Activated CD4-positive, alpha-beta T cell treated with anti-CD3 and anti-CD28 coated beads, Interleukin-2, amount 50 U/mL, for 48 hours (primary cell): Measurements from ENCODE around the gene PSMC6.
A peak's percentile ranks its signal among the peaks of the same experiment; 100 is the strongest.
"Not testable (repeated sequence)": the region's sequence is repeated elsewhere in the genome, so short reads cannot be mapped to it uniquely, and the experiment has no call there.

Experiments used
- DNase-seq, 2 experiments: peaks; one replicate each; pipeline ENCODE4 v3.0.0-alpha.2; 2020

The PSMC6 gene

GRCh38 chr14:52723514-52724359, 16.7 kb downstream of the PSMC6 start:
- DNase-seq, result no peak

DNA sequence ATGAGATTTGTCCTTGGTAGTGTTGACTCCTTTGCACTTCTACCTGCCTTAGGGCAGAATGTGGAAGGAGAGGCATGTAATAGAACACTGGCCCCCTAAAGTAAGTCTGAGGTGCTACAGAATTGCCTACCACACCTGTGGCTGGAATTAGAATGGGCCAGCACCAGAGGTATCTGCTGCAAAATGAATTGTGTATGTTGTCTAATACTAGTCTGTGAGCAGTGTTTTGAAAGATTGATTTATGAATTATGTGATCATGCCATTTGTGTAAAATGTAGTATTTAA, 17.3 kb downstream of the PSMC6 start:
- DNase-seq, result no peak

GRCh38 chr14:52727509-52727908, 20.5 kb downstream of the PSMC6 start:
- DNase-seq, result not testable (repeated sequence)

- not testable (repeated sequence) for DNase-seq
These were observed 22.0 kb downstream of the PSMC6 start for GRCh38 chr14:52729035-52729434.

DNA sequence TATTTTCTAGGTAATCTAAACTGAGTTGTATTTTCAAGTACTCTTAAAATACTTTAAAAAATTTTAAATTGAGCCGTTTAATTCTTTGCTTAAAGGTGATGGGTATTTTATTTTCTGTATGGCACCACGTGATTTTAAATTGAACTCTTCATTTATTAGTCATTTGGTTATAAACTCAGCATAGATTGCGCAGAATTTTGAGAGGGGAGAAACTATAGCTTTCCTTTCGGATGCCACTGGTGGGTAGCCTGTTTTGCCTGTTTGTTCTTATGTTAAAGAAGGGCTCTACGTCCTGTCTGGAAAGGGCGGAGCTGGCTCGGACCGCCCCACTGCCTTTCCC, 22.6 kb downstream of the PSMC6 start:
- no peak for DNase-seq

GRCh38 chr14:52729925-52730708, 23.1 kb downstream of the PSMC6 start, which contains the start of gene STYX:
TSS of gene STYX (plus strand) at chr14:52730166. CDS start at chr14:52730475, 309 bp downstream.
- DNase-seq, result peak; percentile 99

- no peak for DNase-seq
These were observed 23.7 kb downstream of the PSMC6 start for GRCh38 chr14:52730709-52731111.

DNA sequence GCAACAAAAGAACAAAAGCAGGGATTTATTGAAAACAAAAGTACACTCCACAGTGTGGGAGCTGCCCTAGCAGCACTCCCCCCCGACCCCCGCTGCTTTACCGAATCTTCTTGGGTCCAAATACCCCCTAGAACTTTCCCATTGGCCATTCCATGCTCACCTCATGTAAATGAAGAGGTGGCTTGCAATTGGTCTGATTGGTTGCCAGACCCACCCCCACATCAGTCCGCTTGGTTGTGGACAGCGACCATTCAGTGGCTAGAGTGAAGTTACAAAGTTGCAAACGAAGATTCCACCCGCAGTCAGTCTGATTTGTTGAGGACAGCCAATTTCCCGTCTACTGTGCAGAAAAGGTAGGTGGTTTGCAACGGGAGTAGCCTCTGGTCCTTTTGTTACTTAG, 26.8 kb downstream of the PSMC6 start:
- no peak for DNase-seq

DNA sequence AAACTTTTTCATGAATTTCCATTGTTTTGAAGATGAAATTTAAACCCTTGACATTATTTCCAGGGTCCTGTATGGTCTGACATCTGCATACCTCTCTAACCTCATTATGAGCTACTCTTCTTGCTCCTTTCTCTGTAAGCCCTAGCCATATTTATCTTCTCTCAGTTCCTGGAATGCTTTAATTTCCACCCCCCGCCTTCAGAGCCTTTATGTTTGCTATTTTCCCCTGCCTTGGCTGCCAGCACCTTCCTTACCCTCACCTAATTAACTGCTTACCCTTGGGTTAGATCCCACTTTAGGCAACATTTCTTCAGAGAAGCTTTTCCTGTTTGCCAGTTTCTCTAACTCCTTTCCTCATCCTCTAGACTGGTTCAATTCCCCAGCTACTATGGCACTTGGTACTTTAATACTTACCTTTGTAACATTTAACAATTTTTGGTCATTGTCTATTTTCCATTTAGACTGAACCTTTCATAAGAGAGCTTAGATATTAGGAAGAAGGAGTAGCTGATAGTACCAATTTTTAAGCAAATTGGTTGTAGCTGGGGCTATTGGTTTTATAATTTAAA, 29.0 kb downstream of the PSMC6 start:
- no peak for DNase-seq

DNA sequence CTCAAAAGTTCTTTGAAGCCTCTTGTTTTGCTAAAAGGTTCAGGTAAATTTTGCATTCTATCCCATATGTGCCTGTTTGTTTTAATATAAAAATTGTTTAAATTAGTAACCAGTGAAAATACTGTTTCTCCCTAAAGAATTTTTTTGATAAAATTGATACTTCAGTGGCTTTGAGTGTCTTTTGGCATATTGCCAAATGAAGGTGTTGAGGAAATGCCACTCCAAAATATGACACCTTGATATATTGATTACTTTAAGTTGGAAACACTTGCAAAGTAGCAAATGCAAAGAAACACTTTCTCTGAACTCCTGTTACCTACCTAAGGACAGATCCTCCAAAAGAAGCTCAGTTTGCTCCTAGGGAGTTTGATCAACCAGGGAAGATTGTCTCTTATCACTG, 31.4 kb downstream of the PSMC6 start:
- no peak for DNase-seq

- DNase-seq, result no peak
These were observed 33.8 kb downstream of the PSMC6 start for GRCh38 chr14:52740751-52741150.

- DNase-seq, result no peak
These were observed 34.9 kb downstream of the PSMC6 start for GRCh38 chr14:52741865-52742264.

DNA sequence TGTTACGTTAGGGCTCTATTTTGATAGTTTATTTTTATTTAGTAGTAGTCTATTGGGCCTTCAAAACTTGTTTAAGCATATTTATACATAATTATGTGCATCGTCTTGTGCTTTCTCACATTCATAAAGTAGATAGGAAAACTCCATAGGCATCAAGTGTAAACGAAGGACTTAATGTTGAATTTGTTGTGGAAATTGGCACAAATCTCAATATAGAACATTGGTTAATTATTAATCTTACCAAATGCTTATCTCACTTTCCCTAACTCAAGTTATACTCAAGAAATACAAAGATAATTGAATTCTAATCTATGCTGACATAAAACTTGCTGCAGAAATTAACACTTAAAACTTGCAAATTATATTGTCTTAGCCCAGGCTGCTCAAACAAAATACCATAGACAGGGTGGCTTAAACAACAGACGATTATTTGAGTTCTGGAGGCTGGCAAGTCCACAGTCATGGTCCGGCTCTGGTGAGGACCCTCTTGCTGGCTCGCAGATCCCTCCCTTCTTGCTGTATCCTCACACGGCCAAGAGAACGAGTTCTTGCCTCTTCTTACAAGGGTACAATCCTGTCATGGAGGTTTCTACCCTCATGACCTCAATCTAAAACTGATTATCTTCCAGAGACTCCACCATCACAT, 41.8 kb downstream of the PSMC6 start:
- DNase-seq, result no peak

- DNase-seq, result no peak
These were observed 48.8 kb downstream of the PSMC6 start for GRCh38 chr14:52755607-52756316.

GRCh38 chr14:52759145-52759544, 52.1 kb downstream of the PSMC6 start:
- DNase-seq, result no peak

DNA sequence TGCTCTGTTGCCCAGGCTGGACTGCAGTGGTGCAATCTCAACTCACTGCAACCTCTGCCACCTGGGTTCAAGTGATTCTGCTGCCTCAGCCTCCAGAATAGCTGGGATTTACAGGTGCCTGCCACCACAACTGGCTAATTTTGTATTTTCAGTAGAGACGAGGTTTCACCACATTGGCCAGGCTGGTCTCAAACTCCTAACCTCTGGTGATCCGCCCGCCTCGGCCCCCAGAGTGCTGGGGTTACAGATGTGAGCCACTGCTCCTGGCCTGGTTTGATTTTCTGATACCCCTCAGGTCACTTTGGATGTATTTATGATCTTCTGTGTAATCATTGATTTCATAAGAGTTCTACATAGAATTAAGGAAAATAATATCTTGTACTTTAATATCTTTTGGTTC, 55.9 kb downstream of the PSMC6 start:
- not testable (repeated sequence) for DNase-seq

DNA sequence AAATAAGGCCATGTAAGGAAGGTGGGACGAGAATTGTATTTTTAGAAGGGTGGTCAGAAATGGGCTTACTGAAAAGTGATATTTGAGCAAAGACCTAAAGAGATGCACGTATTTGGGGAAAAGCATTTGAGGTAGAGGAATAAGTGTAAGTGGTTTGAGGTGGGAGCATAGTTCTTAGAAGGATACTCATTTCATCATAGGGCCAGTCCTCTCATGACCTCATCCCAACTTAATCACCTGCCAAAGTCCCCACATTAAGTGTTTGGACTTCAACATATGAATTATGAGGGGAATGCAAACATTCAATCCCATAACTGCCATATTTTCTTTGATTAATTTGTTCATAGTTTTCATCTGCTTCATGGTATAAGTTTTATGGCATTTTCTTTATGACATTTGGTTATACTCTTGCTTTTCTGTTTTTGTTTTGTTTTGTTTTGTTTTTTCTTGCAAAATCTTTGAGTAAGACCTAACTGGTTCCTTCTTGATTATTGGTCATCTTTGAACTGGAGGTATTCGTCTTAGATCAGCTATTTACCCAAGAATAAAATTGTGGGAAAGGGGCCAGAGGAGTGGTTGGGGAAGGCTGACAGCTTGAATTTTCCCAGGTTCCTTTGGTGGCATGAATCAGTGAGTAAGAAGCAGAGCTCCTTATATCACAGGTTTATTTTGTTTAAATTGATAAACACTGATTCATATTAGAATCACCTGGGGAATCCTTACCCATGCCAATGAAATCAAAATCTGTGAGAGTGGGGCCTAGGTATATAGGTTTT, 60.2 kb downstream of the PSMC6 start:
- no peak for DNase-seq

DNA sequence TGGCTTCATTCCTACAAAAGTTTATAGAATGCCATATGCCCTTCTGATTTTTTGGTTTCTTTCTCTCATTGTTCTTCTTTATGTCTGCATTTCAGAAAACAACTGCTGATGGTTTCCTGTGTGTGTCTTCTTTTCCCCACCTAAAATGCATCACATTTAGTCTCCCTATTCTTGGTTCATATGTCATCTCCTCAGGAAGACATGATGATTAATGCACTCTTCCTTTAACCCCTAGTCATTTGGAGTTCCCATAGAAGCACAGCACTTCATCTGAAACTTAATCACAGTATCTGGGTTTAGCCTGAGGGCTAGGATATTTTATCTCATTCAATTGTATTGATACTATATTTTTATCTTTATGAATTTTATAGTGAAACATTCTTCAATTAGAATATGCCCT, 62.9 kb downstream of the PSMC6 start:
- no peak for DNase-seq

- DNase-seq, result no peak
These were observed 69.8 kb downstream of the PSMC6 start for GRCh38 chr14:52776816-52777215.
